Measurements from ENCODE around the gene WDR13. TPM values are rescaled to one million over a fixed set of nuclear protein-coding genes. Genes with fewer than 3 reads are reported as not detected.
"Not testable (repeated sequence)": the region's sequence is repeated elsewhere in the genome, so short reads cannot be mapped to it uniquely, and the experiment has no call there.

The WDR13 gene
- total RNA-seq: 78.1 and 88.7 TPM in 2 replicates

- Histone ChIP-seq H4K20me1 (ENCODE audit: insufficient read depth, low read length) (no peaks in the 10 kb centered on the region), H2AFZ (ENCODE audit: low read length) (peak within 1 kb of the TSS; percentile 77), H3K27me3 (ENCODE audit: insufficient read depth, low read length) (no peaks in the 10 kb centered on the region), H3K4me3 (ENCODE audit: insufficient read depth, low read length) (peak within 1 kb of the TSS; percentile 82), H3K36me3 (ENCODE audit: insufficient read depth, low read length) (peaks cover 25% of the 10 kb centered on the region), H3K79me2 (ENCODE audit: insufficient read depth, low read length) (peaks cover 6% of the 10 kb centered on the region), H3K9me3 (ENCODE audit: low read depth, low read length) (no peaks in the 10 kb centered on the region), H3K4me2 (ENCODE audit: insufficient read depth, low read length) (peak within 1 kb of the TSS; percentile 94), H3K4me1 (ENCODE audit: insufficient read depth, low read length) (peaks cover 5% of the 10 kb centered on the region), H3K27ac (ENCODE audit: low read depth, low read length) (peak within 1 kb of the TSS; percentile 96)
- no peak for TF ChIP-seq CTCF (IDR thresholded peaks at IDR 0.05; ENCODE audit: extremely low read depth, low read depth, low read length)
- DNase-seq (ENCODE audit: insufficient read length, low spot score, missing footprints): peak; percentile 96
Observed at GRCh38 chrX:48597353-48598264, at the start of gene WDR13. Gene WDR13 (plus strand): TSS chrX:48597492. CDS start chrX:48597997, 505 bp downstream.

GRCh38 chrX:48548871-48549270 lies 48.4 kb upstream of the WDR13 start:
- no peaks in the 10 kb centered on the region for H3K9me3 ChIP-seq (ENCODE audit: low read depth, low read length)
- H3K4me2 ChIP-seq (ENCODE audit: insufficient read depth, low read length): no peak overlapping the region
- no peak overlapping the region for H3K4me3 ChIP-seq (ENCODE audit: insufficient read depth, low read length)
- H3K27me3 ChIP-seq (ENCODE audit: insufficient read depth, low read length): no peaks in the 10 kb centered on the region
- no peak overlapping the region for H2AFZ ChIP-seq (ENCODE audit: low read length)
- H3K36me3 ChIP-seq (ENCODE audit: insufficient read depth, low read length): peaks cover 8% of the 10 kb centered on the region
- H4K20me1 ChIP-seq (ENCODE audit: insufficient read depth, low read length): no peaks in the 10 kb centered on the region
- no peaks in the 10 kb centered on the region for H3K79me2 ChIP-seq (ENCODE audit: insufficient read depth, low read length)
- no peak for TF ChIP-seq CTCF (IDR thresholded peaks at IDR 0.05; ENCODE audit: extremely low read depth, low read depth, low read length)
- no peak overlapping the region for H3K27ac ChIP-seq (ENCODE audit: low read depth, low read length)
- no peaks in the 10 kb centered on the region for H3K4me1 ChIP-seq (ENCODE audit: insufficient read depth, low read length)
- no peak for DNase-seq (ENCODE audit: insufficient read length, low spot score, missing footprints)

GRCh38 chrX:48555731-48556325 lies 41.5 kb upstream of the WDR13 start:
- H3K27ac ChIP-seq (ENCODE audit: low read depth, low read length); H3K27me3 ChIP-seq (ENCODE audit: insufficient read depth, low read length): not testable (repeated sequence)

DNA sequence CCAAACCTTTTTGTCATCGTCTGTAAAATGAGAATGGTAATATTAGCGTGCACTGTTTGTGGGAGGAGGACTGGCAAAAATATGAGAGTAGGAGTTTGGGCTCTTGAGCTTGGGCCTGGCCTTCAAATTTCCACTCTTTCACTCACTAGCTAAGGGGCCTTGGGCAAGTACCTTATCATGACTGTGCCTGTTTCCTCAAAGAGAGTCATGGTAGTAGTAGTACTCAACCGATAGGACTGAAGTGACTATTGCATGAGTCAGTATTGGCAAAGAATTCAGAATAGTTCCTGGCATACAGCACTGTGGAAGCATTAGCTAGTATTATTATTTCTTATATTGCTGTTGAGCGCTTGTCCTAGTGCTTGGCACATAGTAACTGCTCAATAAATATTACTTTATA lies 39.0 kb upstream of the WDR13 start:
- H3K4me1 ChIP-seq (ENCODE audit: insufficient read depth, low read length): peaks cover 3% of the 10 kb centered on the region
- no peaks in the 10 kb centered on the region for H3K9me3 ChIP-seq (ENCODE audit: low read depth, low read length)
- peak; percentile 91 for DNase-seq (ENCODE audit: insufficient read length, low spot score, missing footprints)

More at GRCh38 chrX:48555731-48556325, 41.5 kb upstream of the WDR13 start:
- DNase-seq (ENCODE audit: insufficient read length, low spot score, missing footprints); H3K9me3 ChIP-seq (ENCODE audit: low read depth, low read length); H3K4me3 ChIP-seq (ENCODE audit: insufficient read depth, low read length); H3K4me1 ChIP-seq (ENCODE audit: insufficient read depth, low read length); H2AFZ ChIP-seq (ENCODE audit: low read length); H4K20me1 ChIP-seq (ENCODE audit: insufficient read depth, low read length); H3K4me2 ChIP-seq (ENCODE audit: insufficient read depth, low read length); H3K79me2 ChIP-seq (ENCODE audit: insufficient read depth, low read length): not testable (repeated sequence)
- peaks cover 19% of the 10 kb centered on the region for H3K36me3 ChIP-seq (ENCODE audit: insufficient read depth, low read length)

More for the DNA sequence above, 39.0 kb upstream of the WDR13 start:
- H3K27ac ChIP-seq (ENCODE audit: low read depth, low read length): peak overlapping the region; percentile 19
- no peaks in the 10 kb centered on the region for H3K27me3 ChIP-seq (ENCODE audit: insufficient read depth, low read length)
- H2AFZ ChIP-seq (ENCODE audit: low read length): no peak overlapping the region
- no peak for TF ChIP-seq CTCF (IDR thresholded peaks at IDR 0.05; ENCODE audit: extremely low read depth, low read depth, low read length)
- peaks cover 19% of the 10 kb centered on the region for H3K36me3 ChIP-seq (ENCODE audit: insufficient read depth, low read length)
- peaks cover 5% of the 10 kb centered on the region for H4K20me1 ChIP-seq (ENCODE audit: insufficient read depth, low read length)
- no peak overlapping the region for H3K4me2 ChIP-seq (ENCODE audit: insufficient read depth, low read length)
- H3K4me3 ChIP-seq (ENCODE audit: insufficient read depth, low read length): no peak overlapping the region
- H3K79me2 ChIP-seq (ENCODE audit: insufficient read depth, low read length): no peaks in the 10 kb centered on the region

Data from osteoblast (primary cell).